ENCODE results near the gene RFLNA.

DNA sequence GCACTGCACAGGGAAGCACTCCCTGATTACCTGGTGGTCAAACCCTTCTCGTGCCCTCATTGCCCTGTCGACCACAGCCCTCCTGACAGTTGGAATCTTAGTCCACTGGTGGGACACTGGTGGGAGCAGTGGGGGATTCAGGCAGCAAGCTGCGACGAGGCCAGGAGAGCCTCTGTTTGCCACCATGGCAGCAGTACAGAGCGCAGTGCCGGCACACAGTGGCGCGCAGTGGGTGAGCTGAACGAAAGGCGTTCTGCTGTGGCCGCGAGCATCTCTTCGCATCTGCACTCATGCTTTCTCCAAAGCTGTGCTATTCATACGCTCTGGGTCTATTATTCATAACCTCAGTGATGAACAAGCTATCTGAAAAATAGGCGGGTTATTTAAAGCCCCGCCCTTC is 14.3 kb downstream of the RFLNA start:
- TF ChIP-seq, protein P1, sequence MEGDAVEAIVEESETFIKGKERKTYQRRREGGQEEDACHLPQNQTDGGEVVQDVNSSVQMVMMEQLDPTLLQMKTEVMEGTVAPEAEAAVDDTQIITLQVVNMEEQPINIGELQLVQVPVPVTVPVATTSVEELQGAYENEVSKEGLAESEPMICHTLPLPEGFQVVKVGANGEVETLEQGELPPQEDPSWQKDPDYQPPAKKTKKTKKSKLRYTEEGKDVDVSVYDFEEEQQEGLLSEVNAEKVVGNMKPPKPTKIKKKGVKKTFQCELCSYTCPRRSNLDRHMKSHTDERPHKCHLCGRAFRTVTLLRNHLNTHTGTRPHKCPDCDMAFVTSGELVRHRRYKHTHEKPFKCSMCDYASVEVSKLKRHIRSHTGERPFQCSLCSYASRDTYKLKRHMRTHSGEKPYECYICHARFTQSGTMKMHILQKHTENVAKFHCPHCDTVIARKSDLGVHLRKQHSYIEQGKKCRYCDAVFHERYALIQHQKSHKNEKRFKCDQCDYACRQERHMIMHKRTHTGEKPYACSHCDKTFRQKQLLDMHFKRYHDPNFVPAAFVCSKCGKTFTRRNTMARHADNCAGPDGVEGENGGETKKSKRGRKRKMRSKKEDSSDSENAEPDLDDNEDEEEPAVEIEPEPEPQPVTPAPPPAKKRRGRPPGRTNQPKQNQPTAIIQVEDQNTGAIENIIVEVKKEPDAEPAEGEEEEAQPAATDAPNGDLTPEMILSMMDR (IDR thresholded peaks at IDR 0.05 in 4 of 5, conservative IDR thresholded peaks at IDR 0.05 in 1 of 5): no peak
- TF ChIP-seq POLR2A (IDR thresholded peaks at IDR 0.05): no peak
